GM10847 (cell line): ENCODE measurements around the gene APPL2.

Experiments used
- POLR2A ChIP-seq: IDR thresholded peaks from 2 replicates; pipeline ENCODE4 v1.6.1; 2011; ENCODE audit not compliant: insufficient read length; ENCODE audit errors: extremely low read depth

The APPL2 gene

GRCh38 chr12:105264771-105265170, 28.8 kb upstream of the APPL2 start:
- TF ChIP-seq POLR2A = no peak

- TF ChIP-seq POLR2A = no peak
Measured at GRCh38 chr12:105262461-105263184, 26.6 kb upstream of the APPL2 start.

- no peak for TF ChIP-seq POLR2A
Measured at GRCh38 chr12:105261010-105261409, 25.0 kb upstream of the APPL2 start.

GRCh38 chr12:105259226-105259625, 23.3 kb upstream of the APPL2 start:
- TF ChIP-seq POLR2A = no peak

GRCh38 chr12:105257321-105257728, 21.4 kb upstream of the APPL2 start:
- no peak for TF ChIP-seq POLR2A

- no peak for TF ChIP-seq POLR2A
Measured at GRCh38 chr12:105256921-105257320, 20.9 kb upstream of the APPL2 start.

GRCh38 chr12:105256011-105256410, 20.0 kb upstream of the APPL2 start:
- no peak for TF ChIP-seq POLR2A

GRCh38 chr12:105253866-105254513, 18.0 kb upstream of the APPL2 start:
- no peak for TF ChIP-seq POLR2A

- no peak for TF ChIP-seq POLR2A
Measured at GRCh38 chr12:105252901-105253300, 16.9 kb upstream of the APPL2 start.

- no peak for TF ChIP-seq POLR2A
Measured at GRCh38 chr12:105245291-105245690, 9.3 kb upstream of the APPL2 start.

GRCh38 chr12:105240228-105240627, 4.3 kb upstream of the APPL2 start:
- no peak for TF ChIP-seq POLR2A

GRCh38 chr12:105239304-105239703, 3.3 kb upstream of the APPL2 start:
- TF ChIP-seq POLR2A = no peak

GRCh38 chr12:105237666-105238065, 1.7 kb upstream of the APPL2 start:
- TF ChIP-seq POLR2A = no peak

- TF ChIP-seq POLR2A = no peak
Measured at GRCh38 chr12:105235281-105235731, 668 bp downstream of the APPL2 start.

- TF ChIP-seq POLR2A = no peak
Measured at GRCh38 chr12:105234197-105234596, 1.8 kb downstream of the APPL2 start.

GRCh38 chr12:105233041-105233905, 2.7 kb downstream of the APPL2 start:
- TF ChIP-seq POLR2A = no peak
